DOHH2 (cell line): ENCODE results near the gene NKD1.

Experiments used
- H3F3A ChIP-seq: fragments of 200-600 bp; sonication (generic), shearing (Covaris generic); 2 replicates; pipeline ENCODE4 v1.6.0; 2016; ENCODE audit warnings: antibody characterized with exemption, mild to moderate bottlenecking; ENCODE audit not compliant: control insufficient read depth, insufficient read depth
- H3K27ac ChIP-seq: fragments of 200-600 bp; sonication (generic); 2 replicates; pipeline ENCODE4 v1.5.1; 2014; ENCODE audit warnings: low read depth, mild to moderate bottlenecking, low read length, moderate library complexity
- H3K27me3 ChIP-seq: fragments of 200-600 bp; sonication (generic); 2 replicates; pipeline ENCODE4 v1.6.1; 2014; ENCODE audit warnings: mild to moderate bottlenecking, low read length, mixed read lengths; ENCODE audit not compliant: control insufficient read depth
- H3K36me3 ChIP-seq: fragments of 200-600 bp; sonication (generic); 2 replicates; pipeline ENCODE4 v1.6.1; 2014; ENCODE audit warnings: mild to moderate bottlenecking, low read length, moderate library complexity, mixed read lengths; ENCODE audit not compliant: control insufficient read depth
- H3K4me1 ChIP-seq: fragments of 200-600 bp; sonication (generic); 2 replicates; pipeline ENCODE4 v1.6.1; 2014; ENCODE audit warnings: mild to moderate bottlenecking, low read length, mixed read lengths; ENCODE audit not compliant: control insufficient read depth
- H3K4me2 ChIP-seq: fragments of 200-600 bp; sonication (generic); 2 replicates; pipeline ENCODE4 v1.6.0; 2014; ENCODE audit warnings: mild to moderate bottlenecking, low read length, moderate library complexity
- H3K4me3 ChIP-seq: fragments of 200-600 bp; sonication (generic); 2 replicates; pipeline ENCODE4 v1.5.1; 2014; ENCODE audit warnings: mild to moderate bottlenecking, low read length, mixed read lengths
- H3K79me2 ChIP-seq: fragments of 200-600 bp; sonication (generic); 2 replicates; pipeline ENCODE4 v1.6.1; 2014; ENCODE audit warnings: mild to moderate bottlenecking, low read length, mixed read lengths; ENCODE audit not compliant: control insufficient read depth
- H3K9me2 ChIP-seq: fragments of 200-600 bp; sonication (generic); replicated peaks from 2 replicates; pipeline ENCODE4 v1.6.1; 2014; ENCODE audit warnings: mild to moderate bottlenecking, low read length, mixed read lengths; ENCODE audit not compliant: control insufficient read depth
- H3K9me3 ChIP-seq: fragments of 200-600 bp; sonication (generic); 2 replicates; pipeline ENCODE4 v1.6.1; 2014; ENCODE audit warnings: antibody characterized with exemption, low read length, mixed read lengths; ENCODE audit not compliant: control insufficient read depth, insufficient read depth
- H4K20me1 ChIP-seq: fragments of 200-600 bp; sonication (generic); 2 replicates; pipeline ENCODE4 v1.6.0; 2014; ENCODE audit warnings: low read depth, mild to moderate bottlenecking, antibody characterized with exemption, low read length, moderate library complexity; ENCODE audit not compliant: control insufficient read depth, insufficient read depth
- EZH2phosphoT487 ChIP-seq: fragments of 200-600 bp; sonication (generic); IDR thresholded peaks from 2 replicates; pipeline ENCODE4 v1.6.1; 2017; ENCODE audit warnings: borderline replicate concordance, mild to moderate bottlenecking, antibody characterized with exemption, low read length, moderate library complexity, mixed read lengths
- TF ChIP-seq, protein P1 (sequence below): fragments of 200-600 bp; sonication (generic); IDR thresholded peaks from one replicate; pipeline ENCODE4 v1.5.1; 2014; ENCODE audit warnings: antibody characterized with exemption, mild to moderate bottlenecking, low read depth, low read length; ENCODE audit not compliant: poor library complexity, severe bottlenecking

The NKD1 gene

DNA sequence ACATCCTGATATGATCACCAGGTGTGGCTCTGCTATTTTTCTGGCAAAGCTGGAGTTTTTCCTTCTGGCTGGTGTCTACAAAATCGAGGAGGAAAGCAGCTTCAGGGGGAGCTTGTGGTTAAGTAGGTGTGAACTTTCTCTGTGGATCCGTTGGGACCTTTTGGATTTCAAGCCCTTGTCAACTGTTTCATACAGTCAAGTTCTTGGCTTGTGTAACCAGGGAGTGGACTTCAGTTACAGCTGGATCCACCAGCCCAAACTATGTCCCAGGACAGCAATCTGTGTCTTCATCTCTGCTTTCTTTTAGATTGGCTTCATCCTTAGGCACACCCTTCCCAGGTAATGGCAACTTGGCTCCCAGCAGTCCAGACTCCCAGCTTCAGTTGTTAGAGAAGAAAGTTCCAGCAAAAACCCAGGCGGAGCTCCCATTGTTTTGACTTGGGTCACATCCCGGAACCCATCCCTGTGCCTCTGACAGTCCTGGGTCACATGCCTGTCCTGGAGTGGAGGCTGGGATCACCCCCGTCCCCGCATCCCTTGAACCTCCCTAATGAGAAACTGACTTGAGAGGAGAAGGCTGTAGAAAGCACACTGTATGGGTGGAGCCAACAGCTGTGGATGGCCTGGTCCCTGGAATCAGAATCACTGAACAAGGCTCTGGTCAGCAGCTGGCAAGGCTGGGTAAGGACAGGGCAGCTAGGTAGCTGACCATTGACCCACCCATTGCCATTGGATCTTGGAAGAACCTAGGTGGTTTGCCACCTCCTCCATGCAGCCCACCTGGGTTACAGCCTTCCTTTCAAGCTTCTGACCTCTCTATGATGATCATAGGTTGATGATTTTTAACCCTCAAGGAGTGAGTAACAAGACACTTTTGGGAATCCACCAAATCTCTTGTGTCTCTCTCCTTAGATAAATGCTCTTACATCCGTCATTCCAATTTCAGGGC lies 18.1 kb downstream of the NKD1 start:
- H3K9me2 ChIP-seq, result no peaks in the 10 kb centered on the region
- H3K27ac ChIP-seq, result no peak overlapping the region
- H3K4me2 ChIP-seq, result no peak overlapping the region
- H3F3A ChIP-seq, result no peaks in the 10 kb centered on the region
- H3K36me3 ChIP-seq, result no peaks in the 10 kb centered on the region
- H3K9me3 ChIP-seq, result no peaks in the 10 kb centered on the region
- H3K4me1 ChIP-seq, result no peaks in the 10 kb centered on the region
- no peak overlapping the region for H3K4me3 ChIP-seq
- no peaks in the 10 kb centered on the region for H4K20me1 ChIP-seq
- no peak for TF ChIP-seq EZH2phosphoT487
- TF ChIP-seq, protein P1, sequence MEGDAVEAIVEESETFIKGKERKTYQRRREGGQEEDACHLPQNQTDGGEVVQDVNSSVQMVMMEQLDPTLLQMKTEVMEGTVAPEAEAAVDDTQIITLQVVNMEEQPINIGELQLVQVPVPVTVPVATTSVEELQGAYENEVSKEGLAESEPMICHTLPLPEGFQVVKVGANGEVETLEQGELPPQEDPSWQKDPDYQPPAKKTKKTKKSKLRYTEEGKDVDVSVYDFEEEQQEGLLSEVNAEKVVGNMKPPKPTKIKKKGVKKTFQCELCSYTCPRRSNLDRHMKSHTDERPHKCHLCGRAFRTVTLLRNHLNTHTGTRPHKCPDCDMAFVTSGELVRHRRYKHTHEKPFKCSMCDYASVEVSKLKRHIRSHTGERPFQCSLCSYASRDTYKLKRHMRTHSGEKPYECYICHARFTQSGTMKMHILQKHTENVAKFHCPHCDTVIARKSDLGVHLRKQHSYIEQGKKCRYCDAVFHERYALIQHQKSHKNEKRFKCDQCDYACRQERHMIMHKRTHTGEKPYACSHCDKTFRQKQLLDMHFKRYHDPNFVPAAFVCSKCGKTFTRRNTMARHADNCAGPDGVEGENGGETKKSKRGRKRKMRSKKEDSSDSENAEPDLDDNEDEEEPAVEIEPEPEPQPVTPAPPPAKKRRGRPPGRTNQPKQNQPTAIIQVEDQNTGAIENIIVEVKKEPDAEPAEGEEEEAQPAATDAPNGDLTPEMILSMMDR, result no peak
- H3K79me2 ChIP-seq, result no peaks in the 10 kb centered on the region
- no peaks in the 10 kb centered on the region for H3K27me3 ChIP-seq

DNA sequence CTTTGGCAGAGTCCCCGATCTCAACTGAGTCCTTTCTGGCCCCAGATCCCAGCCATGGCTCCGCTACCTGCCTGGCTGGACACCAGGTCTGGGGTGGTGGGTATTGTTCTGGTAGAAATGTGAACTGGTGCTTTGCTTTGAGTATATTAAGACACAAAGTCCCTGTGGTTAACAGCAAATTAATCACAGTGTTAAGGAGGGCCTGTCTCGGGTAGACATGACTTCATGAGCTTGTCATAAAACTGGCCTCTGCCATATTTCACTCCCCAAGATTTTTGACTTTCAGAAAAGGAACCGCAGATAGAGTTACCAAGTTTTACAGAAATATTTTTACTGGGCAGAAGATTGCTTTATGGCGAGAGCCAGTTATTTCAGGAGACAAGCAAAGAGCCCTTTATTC lies 19.5 kb downstream of the NKD1 start:
- Histone ChIP-seq H3F3A (no peaks in the 10 kb centered on the region), H3K4me3 (no peak overlapping the region), H3K9me2 (no peaks in the 10 kb centered on the region), H3K36me3 (no peaks in the 10 kb centered on the region), H3K4me2 (no peak overlapping the region), H4K20me1 (no peaks in the 10 kb centered on the region), H3K27ac (no peak overlapping the region), H3K4me1 (no peaks in the 10 kb centered on the region), H3K9me3 (no peaks in the 10 kb centered on the region), H3K79me2 (no peaks in the 10 kb centered on the region), H3K27me3 (no peaks in the 10 kb centered on the region)
- TF ChIP-seq, protein P1, result no peak
- no peak for TF ChIP-seq EZH2phosphoT487

GRCh38 chr16:50568187-50568815 lies 20.1 kb downstream of the NKD1 start:
- H3K79me2 ChIP-seq, result no peaks in the 10 kb centered on the region
- no peaks in the 10 kb centered on the region for H3K4me1 ChIP-seq
- H4K20me1 ChIP-seq, result no peaks in the 10 kb centered on the region

More at GRCh38 chr16:50568187-50568815, 20.1 kb downstream of the NKD1 start:
- H3K27me3 ChIP-seq, result no peaks in the 10 kb centered on the region
- H3K9me3 ChIP-seq, result no peaks in the 10 kb centered on the region
- H3K9me2 ChIP-seq, result no peaks in the 10 kb centered on the region
- no peaks in the 10 kb centered on the region for H3K36me3 ChIP-seq
- TF ChIP-seq EZH2phosphoT487, result no peak
- TF ChIP-seq, protein P1, result no peak
- no peak overlapping the region for H3K27ac ChIP-seq
- no peaks in the 10 kb centered on the region for H3F3A ChIP-seq
- H3K4me2 ChIP-seq, result no peak overlapping the region
- H3K4me3 ChIP-seq, result no peak overlapping the region
